GM08714 (cell line): ENCODE data around the gene ATG4D.

Experiments used
- H3K4me3 ChIP-seq: fragments of 200-500 bp; sonication (Bioruptor generic); 2 replicates; pipeline ENCODE4 v1.5.1; 2014; ENCODE audit warnings: mild to moderate bottlenecking, low read length, inconsistent platforms
- ZNF274 ChIP-seq: IDR thresholded peaks from 2 replicates; pipeline ENCODE4 v1.6.1; 2012; ENCODE audit warnings: mild to moderate bottlenecking, low read depth, low read length

The ATG4D gene

GRCh38 chr19:10593148-10593547 lies 49.4 kb downstream of the ATG4D start:
- TF ChIP-seq ZNF274: no peak
- H3K4me3 ChIP-seq: no peak overlapping the region

GRCh38 chr19:10593820-10594637 lies 50.3 kb downstream of the ATG4D start:
- no peak overlapping the region for H3K4me3 ChIP-seq
- TF ChIP-seq ZNF274: no peak

DNA sequence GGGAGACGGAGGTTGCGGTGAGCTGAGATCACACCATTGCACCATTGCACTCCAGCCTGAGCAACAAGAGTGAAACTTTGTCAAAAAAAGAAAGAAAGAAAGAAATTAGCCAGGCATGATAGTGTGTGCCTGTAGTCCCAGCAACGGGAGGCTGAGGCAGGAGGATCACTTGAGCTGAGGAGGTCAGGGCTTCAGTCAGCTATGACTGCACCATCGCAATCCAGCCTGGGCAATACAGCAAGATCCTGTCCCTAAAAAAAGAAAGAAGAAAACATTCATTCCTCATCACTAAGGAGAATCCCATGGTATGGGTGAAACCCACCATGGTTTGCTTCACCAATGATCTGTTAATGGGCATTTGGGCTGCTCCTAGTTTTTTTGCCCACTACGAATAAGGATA lies 56.4 kb downstream of the ATG4D start:
- TF ChIP-seq ZNF274: no peak
- H3K4me3 ChIP-seq: no peak overlapping the region

- H3K4me3 ChIP-seq: no peak overlapping the region; the same call in 1 of the 2 replicates
- no peak for TF ChIP-seq ZNF274
These were observed 58.3 kb downstream of the ATG4D start for GRCh38 chr19:10601999-10602329.

- no peak for TF ChIP-seq ZNF274
- peak overlapping the region; percentile 88 for H3K4me3 ChIP-seq
These were observed 58.8 kb downstream of the ATG4D start for GRCh38 chr19:10602330-10603083.
